OCI-M2 (cell line): ENCODE data around the gene SLC48A1.

Experiments
- DNase-seq: peaks from one replicate; lab custom pipeline; 2025; ENCODE audit not compliant: unreplicated experiment; lab: John Stamatoyannopoulos, UW

Gene SLC48A1

DNA sequence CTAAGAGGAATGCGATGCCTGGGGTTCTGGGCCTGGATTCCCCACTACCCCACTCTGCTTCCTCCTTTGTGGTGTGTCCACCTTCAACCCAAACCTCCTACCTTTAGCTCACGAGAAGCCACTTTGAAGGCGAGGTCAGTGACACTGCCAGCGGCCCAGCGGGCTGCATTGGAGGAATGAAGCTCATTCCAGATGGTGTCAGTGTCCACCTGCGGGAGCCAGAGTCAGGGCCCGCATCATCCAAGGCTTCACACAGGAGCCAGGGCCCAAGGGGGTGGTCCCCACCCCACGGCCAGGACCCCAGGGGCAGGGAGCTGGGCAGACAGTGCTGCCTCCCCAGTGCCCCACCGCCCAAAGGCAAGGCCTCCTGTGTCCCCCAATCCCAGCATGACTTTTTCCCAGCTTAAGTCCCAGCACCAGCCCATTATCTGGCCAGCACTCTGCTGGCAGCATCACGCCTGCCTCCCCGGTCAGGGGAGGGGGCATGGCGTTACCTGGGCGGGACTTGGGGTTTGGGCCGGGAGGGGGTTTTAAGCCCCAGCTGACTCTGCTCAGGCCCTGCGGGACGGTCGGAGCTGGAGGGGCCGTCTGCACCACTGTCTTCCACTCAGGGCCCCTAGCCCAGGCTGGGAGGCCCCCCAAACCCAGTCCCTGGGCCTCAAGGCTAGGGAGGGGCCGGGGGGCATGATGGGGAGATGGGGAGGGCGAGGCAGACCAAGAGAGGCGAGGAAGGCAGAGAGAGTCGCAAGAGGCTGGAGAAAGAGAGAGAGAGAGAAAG is 16.9 kb downstream of the SLC48A1 start:
- DNase-seq, result no peak

DNA sequence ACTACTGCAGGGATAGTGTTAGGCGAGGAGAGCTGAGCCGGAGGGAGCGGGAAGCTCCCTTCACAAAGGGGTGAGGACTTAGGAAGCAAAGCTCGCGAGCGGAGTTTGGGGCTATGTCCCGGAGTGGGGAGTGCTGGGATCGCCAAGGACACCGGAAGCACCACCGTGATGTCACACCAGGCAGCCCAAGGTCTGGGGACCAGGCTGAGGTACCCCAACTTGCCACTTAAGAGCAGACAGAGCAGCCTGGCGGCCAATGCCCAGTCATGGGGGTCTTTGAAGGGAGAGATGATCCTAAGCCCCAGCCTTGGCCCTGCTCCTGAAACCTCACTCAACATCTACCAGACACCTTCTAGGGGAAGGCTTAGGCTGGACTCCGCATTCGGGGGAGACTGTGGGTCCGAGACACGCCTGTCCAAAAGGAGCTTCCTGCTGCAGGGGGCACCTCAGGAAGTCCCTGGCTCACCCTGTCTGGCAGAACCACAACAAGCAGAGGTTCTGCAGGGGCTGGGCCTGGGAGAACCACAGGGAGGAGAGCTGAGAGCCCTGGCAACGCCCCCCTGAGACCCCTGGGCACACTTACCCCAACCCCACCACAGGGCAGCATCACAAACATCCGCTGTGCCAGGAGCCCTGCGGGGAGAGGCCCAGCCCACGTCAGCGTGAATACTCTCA is 17.8 kb downstream of the SLC48A1 start:
- no peak for DNase-seq

DNA sequence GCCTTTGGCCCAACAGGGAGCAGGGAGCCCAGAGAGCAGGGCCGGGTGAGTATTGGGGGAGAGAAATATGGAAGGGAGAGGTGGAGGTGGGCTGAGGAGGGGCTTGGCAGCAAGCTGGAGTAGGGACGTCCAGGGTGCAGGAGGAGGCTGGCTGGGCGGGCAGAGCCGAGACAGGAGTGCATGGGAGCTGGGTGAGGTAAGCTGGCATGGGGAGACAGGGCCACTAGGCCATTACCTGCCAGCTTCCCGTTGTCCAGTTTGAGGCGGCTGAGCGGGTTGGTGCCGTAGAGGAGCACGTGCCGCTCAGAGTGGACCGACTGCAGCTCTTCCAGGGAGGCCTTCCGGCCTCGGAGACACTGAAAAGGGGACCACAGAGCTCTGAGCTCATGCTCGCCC is 18.3 kb downstream of the SLC48A1 start:
- DNase-seq, result no peak

GRCh38 chr12:47791874-47792273 is 18.8 kb downstream of the SLC48A1 start:
- no peak for DNase-seq

- no peak for DNase-seq
These were observed 20.1 kb downstream of the SLC48A1 start for GRCh38 chr12:47793015-47793681.

- no peak for DNase-seq
These were observed 21.6 kb downstream of the SLC48A1 start for GRCh38 chr12:47794679-47795078.

- DNase-seq, result no peak
These were observed 22.2 kb downstream of the SLC48A1 start for GRCh38 chr12:47795121-47795813.

GRCh38 chr12:47795814-47796411 is 22.9 kb downstream of the SLC48A1 start:
- DNase-seq, result no peak

- no peak for DNase-seq
These were observed 24.4 kb downstream of the SLC48A1 start for GRCh38 chr12:47797441-47797840.

DNA sequence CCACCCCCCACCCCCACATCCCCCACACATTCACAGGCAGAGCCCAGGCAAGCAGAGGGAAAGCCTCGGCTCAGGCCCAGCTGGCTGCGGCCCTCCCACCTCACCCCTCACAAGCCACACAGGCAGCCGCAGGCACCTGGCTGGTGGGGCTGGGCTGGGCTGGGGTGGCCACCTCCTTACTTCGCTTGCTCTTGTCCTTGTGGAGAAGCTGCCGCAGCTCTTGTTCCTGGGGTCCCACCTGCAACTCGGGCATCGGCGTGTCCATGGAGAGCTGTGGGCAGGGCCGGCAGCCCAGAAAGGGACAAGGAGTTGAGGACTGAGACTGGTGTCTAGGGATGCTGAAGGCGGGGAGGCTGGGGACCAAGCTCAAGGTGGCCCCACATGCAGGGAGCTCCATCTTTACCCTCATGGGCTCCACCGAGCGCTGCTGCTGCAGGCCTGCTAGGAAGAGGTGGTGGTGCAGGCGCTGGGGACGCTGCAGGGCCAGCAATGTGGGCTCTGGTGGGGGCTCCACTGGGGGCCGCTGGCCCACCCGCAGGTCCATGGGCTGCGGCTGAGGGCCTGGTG is 25.4 kb downstream of the SLC48A1 start:
- DNase-seq, result no peak

DNA sequence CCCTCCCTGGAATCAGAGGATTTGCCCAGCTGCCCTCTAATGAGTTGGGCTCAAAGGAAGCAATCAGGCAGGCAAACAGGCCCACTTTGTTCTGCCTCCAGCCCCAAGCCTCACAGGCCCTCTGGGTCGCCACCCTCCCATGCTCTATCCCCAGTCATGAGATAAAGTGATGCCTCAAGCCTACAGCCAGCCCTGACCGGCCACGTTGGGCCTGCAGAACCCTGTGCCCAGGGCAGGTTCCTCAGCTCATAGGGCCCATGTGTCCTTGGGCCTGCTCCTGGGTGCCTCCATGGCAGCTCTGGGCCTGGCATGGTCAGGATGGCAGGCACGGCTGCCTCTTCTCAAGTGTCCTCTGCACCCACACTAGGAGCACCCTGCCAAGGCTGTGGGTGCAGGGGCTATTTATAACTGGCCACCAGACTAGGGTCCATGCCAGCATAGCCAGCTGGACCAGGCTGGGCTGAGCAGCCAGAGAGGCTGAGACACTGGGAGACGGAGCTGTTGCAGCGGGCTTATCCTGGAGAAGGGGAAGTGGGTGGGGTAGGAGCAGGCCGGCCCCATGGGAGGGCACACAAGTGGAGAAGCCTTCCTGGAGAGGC is 26.4 kb downstream of the SLC48A1 start:
- DNase-seq, result no peak

DNA sequence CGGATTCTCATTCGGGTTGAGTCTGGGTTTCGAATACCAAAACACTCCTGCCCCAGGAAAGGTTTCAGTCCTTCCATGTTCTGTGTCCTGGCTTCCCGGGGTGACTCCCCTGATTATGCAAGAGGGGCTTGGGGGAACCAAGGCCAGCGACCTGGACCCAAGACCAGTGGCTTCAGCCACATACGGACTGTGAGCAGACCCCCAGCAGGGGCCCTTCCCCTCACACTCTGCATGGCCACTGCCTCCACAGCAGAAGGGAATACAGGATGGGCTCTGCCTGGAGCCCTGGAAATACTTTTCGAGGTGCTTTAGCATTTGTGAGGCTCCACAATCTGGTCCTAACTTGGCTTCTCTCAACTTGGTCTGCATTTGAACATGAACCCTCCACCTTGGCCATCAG is 27.5 kb downstream of the SLC48A1 start:
- DNase-seq, result no peak

GRCh38 chr12:47801170-47801903 is 28.3 kb downstream of the SLC48A1 start:
- DNase-seq, result no peak

- DNase-seq, result no peak
These were observed 28.8 kb downstream of the SLC48A1 start for GRCh38 chr12:47801904-47802246.

- DNase-seq, result no peak
These were observed 29.3 kb downstream of the SLC48A1 start for GRCh38 chr12:47802312-47802711.

DNA sequence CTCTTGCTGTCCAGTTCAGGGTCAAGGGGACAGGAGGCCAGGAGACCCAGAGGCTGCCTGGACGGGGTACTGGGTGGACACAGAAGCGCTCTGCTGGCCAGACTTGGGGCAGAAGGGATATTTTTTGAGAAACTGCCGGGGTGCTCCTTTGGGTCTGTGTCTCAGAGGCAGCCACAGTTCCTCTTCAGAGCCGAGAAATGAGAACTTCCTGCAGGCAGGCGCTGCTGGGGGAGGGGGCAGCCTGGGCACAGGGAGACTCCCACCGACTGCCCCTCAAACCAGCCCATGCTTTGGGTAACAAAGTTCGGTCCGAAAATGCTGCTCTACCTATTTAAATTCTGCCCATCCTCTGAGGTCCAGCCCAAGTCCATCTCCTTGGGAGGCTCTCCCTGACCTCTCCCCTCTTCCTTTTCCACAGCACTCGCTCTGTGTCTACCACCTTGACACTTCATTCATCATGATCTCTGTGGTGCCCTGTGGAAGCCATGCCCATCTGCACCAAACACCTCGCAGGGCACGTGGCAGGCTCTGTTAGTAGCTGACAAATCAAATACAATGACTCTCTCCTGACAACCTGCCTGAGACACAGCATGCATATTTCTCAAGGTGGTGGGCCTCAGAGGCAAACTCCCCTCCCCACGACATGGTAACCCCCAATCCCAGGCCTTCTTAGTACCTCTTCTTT is 30.3 kb downstream of the SLC48A1 start:
- no peak for DNase-seq

- no peak for DNase-seq
These were observed 31.1 kb downstream of the SLC48A1 start for GRCh38 chr12:47804171-47804570.

DNA sequence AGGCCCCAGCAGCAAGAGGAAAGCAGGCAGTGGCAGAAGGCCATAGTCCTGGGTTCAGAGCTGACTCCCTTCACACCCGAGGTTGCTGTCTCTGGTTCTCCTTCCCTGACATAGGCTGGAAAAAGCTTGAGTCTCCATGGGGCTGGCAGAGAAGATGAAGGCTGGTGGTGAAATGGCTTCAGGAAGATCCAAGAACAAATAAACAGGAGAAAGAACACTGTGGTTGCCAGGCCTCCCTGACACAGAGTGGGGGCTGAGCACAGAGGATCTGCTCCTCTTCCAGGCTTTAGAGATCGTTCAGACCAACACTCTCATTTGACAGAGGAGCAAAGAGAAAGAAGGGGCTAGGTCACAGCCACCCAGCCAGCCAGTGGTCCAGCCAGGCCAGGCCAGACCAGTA is 32.4 kb downstream of the SLC48A1 start:
- no peak for DNase-seq

DNA sequence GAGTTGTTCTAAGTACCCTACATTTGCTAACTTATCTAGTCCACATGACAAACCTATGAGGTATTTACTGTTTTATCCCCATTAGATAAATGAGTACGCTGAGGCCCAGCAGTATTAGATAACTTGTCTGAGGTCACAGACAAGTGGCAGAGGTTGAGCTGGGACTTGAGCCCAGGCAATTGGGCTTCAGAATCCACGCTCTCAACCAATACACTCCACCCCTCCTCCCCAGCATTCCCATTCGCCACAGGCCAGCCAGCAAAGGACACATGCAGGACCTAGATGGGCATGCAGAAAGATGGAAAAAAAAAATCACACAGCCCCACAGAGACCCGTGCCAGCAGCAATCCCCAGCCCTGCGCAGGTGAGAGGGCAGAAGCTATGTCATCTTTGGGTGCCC is 34.3 kb downstream of the SLC48A1 start:
- no peak for DNase-seq
